HepG2 (cell line): ENCODE measurements around the gene NABP1. TPM values are rescaled to one million over a fixed set of nuclear protein-coding genes. Genes with fewer than 3 reads are reported as not detected.

Experiments
- FOXO4 ChIP-seq: sonication (generic); formaldehyde crosslinking; conservative IDR thresholded peaks from 2 replicates; pipeline ENCODE4 v1.8.1; 2023; ENCODE audit warnings: missing genetic modification reagents
- HNF4G ChIP-seq, 2 experiments: sonication (generic) in 1 of 2; formaldehyde crosslinking in 1 of 2; IDR thresholded peaks; 2 replicates each; pipeline versions ENCODE4 v1.4.0 to v1.6.1; 2011 to 2020; ENCODE audit warnings: borderline replicate concordance in 2 of 2, low read depth in 2 of 2, mild to moderate bottlenecking in 2 of 2, low read length in 1 of 2, missing genetic modification reagents in 1 of 2, moderate library complexity in 1 of 2
- IKZF1 ChIP-seq: fragments of 450-650 bp; IDR thresholded peaks from 2 replicates; pipeline ENCODE4 v1.7.1; 2016
- PHF21A ChIP-seq: sonication (generic); formaldehyde crosslinking; IDR thresholded peaks from 2 replicates; pipeline ENCODE4 v1.5.0; 2020; ENCODE audit warnings: mild to moderate bottlenecking, missing genetic modification reagents
- TBX2 ChIP-seq: sonication (generic); formaldehyde crosslinking; IDR thresholded peaks from 2 replicates; pipeline ENCODE4 v1.5.0; 2020; ENCODE audit warnings: missing genetic modification reagents, mild to moderate bottlenecking, borderline replicate concordance
- WIZ ChIP-seq: sonication (generic); formaldehyde crosslinking; IDR thresholded peaks from 2 replicates; pipeline ENCODE4 v1.5.1; 2020; ENCODE audit warnings: mild to moderate bottlenecking, missing genetic modification reagents
- ZNF17 ChIP-seq: sonication (generic); formaldehyde crosslinking; IDR thresholded peaks from 2 replicates; pipeline ENCODE4 v1.5.0; 2020; ENCODE audit warnings: mild to moderate bottlenecking, missing genetic modification reagents
- ZNF224 ChIP-seq: sonication (generic); formaldehyde crosslinking; IDR thresholded peaks from 2 replicates; pipeline ENCODE4 v1.5.0; 2020; ENCODE audit warnings: mild to moderate bottlenecking, missing genetic modification reagents
- ZNF451 ChIP-seq: sonication (generic); formaldehyde crosslinking; IDR thresholded peaks from 2 replicates; pipeline ENCODE4 v1.5.0; 2020; ENCODE audit warnings: mild to moderate bottlenecking, missing genetic modification reagents
- ZNF567 ChIP-seq: sonication (generic); formaldehyde crosslinking; IDR thresholded peaks from 2 replicates; pipeline ENCODE4 v1.8.1; 2023; ENCODE audit warnings: mild to moderate bottlenecking, missing genetic modification reagents, borderline replicate concordance
- ZNF570 ChIP-seq: sonication (generic); formaldehyde crosslinking; IDR thresholded peaks from 2 replicates; pipeline ENCODE4 v1.4.0; 2020; ENCODE audit warnings: mild to moderate bottlenecking, missing genetic modification reagents, borderline replicate concordance
- ZNF672 ChIP-seq: sonication (generic); formaldehyde crosslinking; IDR thresholded peaks from 2 replicates; pipeline ENCODE4 v1.8.1; 2022; ENCODE audit warnings: missing genetic modification reagents
- ZNF709 ChIP-seq: sonication (generic); formaldehyde crosslinking; IDR thresholded peaks from 2 replicates; pipeline ENCODE4 v1.5.0; 2020; ENCODE audit warnings: mild to moderate bottlenecking, missing genetic modification reagents
- ZNF781 ChIP-seq: sonication (generic); formaldehyde crosslinking; IDR thresholded peaks from 2 replicates; pipeline ENCODE4 v1.5.1; 2020; ENCODE audit warnings: borderline replicate concordance, mild to moderate bottlenecking, missing genetic modification reagents; ENCODE audit errors: not compliant biosample characterization
- polyA plus RNA-seq, 8 experiments: library from polyadenylated mRNA; depleted of rRNA in 3 of 8; stranded (reverse) in 7 of 8; unstranded in 1 of 8; fragments of >200 nt; fragmentation: Illumina TruSeq in 4 of 8; extraction: Trizol in 4 of 8; gene quantifications; 2 replicates each; pipeline versions ENCODE4 v1.2.1 to v1.2.3, GENCODE V29; 2011 to 2016; ENCODE audit warnings: low read depth in 4 of 8, missing spikeins in 1 of 8, mixed read lengths in 1 of 8; ENCODE audit not compliant: insufficient read depth in 1 of 8
- total RNA-seq, 5 experiments: library from RNA; depleted of rRNA; stranded (reverse); fragments of >200 nt; fragmentation: Illumina TruSeq; extraction: Trizol; gene quantifications; 2 replicates each; pipeline ENCODE4 v1.2.3, GENCODE V29; 2016; ENCODE audit warnings: low read depth in 1 of 5
- TF ChIP-seq, protein P1 (sequence below): sonication (generic); formaldehyde crosslinking; IDR thresholded peaks from 2 replicates; pipeline ENCODE4 v1.4.0; 2020; ENCODE audit warnings: mild to moderate bottlenecking, missing genetic modification reagents

Gene NABP1
- total and polyA plus RNA-seq, 2 of the 13 experiments (the other 11 are each of a cell fraction or from before 2014, with no cell fraction given) = 14.9 to 19.8 TPM

DNA sequence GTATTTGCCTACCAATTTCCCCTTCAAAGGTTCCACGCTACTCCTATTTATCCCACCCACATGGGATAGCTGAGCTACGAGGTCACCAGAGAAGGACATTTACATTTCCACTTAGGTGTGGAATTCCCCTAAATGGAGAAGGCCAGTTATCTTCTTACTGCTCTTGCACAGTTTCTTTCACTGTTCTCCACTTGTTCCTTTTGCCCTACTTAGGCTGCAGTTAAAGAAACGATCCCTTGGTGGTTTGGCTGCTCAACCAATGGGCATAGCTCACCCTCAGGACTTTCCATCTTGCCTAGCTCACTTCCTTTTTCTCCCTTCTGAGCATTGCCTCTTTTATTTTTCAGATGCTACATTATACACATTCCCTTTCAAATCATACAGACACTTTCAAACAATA, 11.2 kb upstream of the NABP1 start (continued):
- TF ChIP-seq, protein P1, sequence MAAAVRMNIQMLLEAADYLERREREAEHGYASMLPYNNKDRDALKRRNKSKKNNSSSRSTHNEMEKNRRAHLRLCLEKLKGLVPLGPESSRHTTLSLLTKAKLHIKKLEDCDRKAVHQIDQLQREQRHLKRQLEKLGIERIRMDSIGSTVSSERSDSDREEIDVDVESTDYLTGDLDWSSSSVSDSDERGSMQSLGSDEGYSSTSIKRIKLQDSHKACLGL = no peak
- TF ChIP-seq TBX2 (CRISPR knock-in tag) = no peak
- TF ChIP-seq ZNF672 = no peak
- TF ChIP-seq ZNF781 = no peak
- TF ChIP-seq ZNF709 = no peak
- TF ChIP-seq ZNF570 (CRISPR knock-in tag) = no peak
- no peak for TF ChIP-seq IKZF1
- no peak for TF ChIP-seq HNF4G (IDR thresholded peaks at IDR 0.05; ENCODE audit: borderline replicate concordance, low read depth, low read length)
- TF ChIP-seq HNF4G (CRISPR knock-in tag; IDR thresholded peaks at IDR 0.05; ENCODE audit: borderline replicate concordance, low read depth) = no peak
- TF ChIP-seq ZNF17 = no peak
- TF ChIP-seq ZNF567 (CRISPR knock-in tag) = no peak
- TF ChIP-seq FOXO4 (CRISPR knock-in tag) = no peak
- TF ChIP-seq ZNF224 (CRISPR knock-in tag) = no peak
- no peak for TF ChIP-seq WIZ (CRISPR knock-in tag)
- no peak for TF ChIP-seq PHF21A (CRISPR knock-in tag)
- TF ChIP-seq ZNF451 (CRISPR knock-in tag) = no peak
